ENCODE data around the gene CCR7. TPM values are rescaled to one million over a fixed set of nuclear protein-coding genes. Genes with fewer than 3 reads are reported as not detected.

Gene CCR7
- total RNA-seq, 1 donor from 2014 or later, result 1.1 TPM

GRCh38 chr17:40605306-40605705 lies 40.0 kb upstream of the CCR7 start:
- Histone ChIP-seq H3K9me3 (no peaks in the 10 kb centered on the region), H3K36me3 (no peaks in the 10 kb centered on the region), H3K4me3 (no peak overlapping the region), H3K4me1 (peaks cover 6% of the 10 kb centered on the region), H3K27ac (no peak overlapping the region), H3K27me3 (no peaks in the 10 kb centered on the region)
- TF ChIP-seq CTCF (IDR thresholded peaks at IDR 0.05), result no peak
- ATAC-seq (no peak), DNase-seq (no peak)
- intact Hi-C loops (cut with DNase I), result no loop called here

- TF ChIP-seq CTCF (IDR thresholded peaks at IDR 0.05), result no peak
- H3K4me3 ChIP-seq, result no peak overlapping the region
- peaks cover 6% of the 10 kb centered on the region for H3K4me1 ChIP-seq
- DNase-seq (no peak), ATAC-seq (no peak)
- intact Hi-C loops (cut with DNase I), result no loop called here
- H3K27ac ChIP-seq, result no peak overlapping the region
- H3K36me3 ChIP-seq, result no peaks in the 10 kb centered on the region
- no peaks in the 10 kb centered on the region for H3K27me3 ChIP-seq
- no peaks in the 10 kb centered on the region for H3K9me3 ChIP-seq
Measured at GRCh38 chr17:40604327-40605080, 39.2 kb upstream of the CCR7 start.

DNA sequence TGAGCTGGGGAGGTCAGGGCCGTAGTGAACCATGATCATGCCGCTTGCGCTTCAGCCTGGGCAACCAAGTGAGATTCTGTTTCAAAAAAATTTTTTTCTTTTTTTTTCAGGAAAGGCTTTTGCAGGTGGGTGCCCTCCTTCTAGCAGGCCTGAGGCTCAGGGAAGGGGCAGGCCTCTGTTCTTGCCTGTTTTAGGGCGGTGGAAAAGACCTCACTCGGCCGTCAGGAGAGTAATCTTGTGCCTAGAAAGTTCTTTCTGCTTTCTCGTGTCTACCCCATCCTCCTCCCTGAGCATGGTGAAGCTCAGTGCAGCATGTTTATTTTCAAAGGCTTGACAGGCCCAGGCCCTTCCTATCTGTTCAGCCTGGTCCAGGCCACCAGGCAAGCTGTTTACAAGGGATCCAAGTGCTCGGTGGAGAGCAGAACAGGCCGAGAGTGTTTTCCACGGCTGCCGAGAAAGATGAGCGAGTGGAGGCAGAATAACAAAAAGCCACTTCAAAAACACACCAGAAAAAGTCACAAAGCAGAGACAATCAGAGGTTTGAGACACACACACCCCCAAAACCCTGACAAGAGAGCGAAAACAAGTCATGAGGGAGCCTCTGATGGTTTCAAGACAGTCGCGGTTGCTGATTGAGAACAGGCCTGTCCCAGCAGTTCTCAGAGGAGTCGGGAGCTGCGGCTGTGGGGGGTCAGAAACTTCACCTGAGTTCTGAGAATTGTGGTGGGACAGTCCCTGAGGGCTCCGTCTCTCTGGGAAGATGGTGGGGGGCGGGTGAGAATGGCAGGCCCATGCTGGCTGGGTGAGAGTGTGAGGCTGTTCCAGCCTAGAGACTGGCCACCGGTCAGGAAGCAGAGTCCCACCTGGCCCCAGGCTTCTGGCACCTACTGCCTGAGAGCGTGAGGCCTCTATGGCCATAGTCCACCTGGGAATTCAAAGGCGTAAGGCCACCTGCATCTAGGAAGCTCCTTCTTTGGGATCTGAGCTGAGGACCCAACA lies 37.5 kb upstream of the CCR7 start:
- no peak for ATAC-seq

DNA sequence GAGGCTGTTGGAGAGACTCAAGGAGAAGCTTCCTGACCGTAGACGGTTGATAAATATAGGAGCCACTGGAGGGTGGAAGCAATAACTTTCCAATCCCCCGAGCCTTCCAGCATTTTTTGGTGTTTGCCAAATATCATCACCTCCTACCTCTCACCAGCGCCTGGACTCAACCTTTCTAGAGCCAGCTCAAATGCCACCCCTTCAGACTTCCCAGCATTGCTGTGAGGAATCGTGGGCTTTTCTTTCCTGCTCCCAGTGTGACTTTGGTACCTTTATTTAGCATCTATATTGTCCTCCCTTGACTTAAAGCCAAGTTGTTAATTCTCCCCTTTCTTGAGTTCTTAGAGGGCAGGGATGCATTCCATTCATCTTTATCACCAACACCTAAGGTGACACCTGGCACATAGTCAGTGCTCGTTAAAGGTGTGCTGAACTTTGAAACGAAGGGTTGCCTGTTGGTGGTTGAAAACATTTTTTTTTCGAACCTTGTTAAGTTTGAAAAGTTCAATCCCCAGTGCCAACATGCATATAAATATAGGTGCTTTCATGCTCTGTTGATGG lies 35.3 kb upstream of the CCR7 start:
- no peak for DNase-seq
- H3K9me3 ChIP-seq, result no peaks in the 10 kb centered on the region
- ATAC-seq, result no peak
- H3K4me3 ChIP-seq, result no peak overlapping the region
- intact Hi-C loops (cut with DNase I), result no loop called here
- no peak for TF ChIP-seq CTCF (IDR thresholded peaks at IDR 0.05)
- no peaks in the 10 kb centered on the region for H3K4me1 ChIP-seq
- no peaks in the 10 kb centered on the region for H3K36me3 ChIP-seq
- no peaks in the 10 kb centered on the region for H3K27me3 ChIP-seq
- H3K27ac ChIP-seq, result no peak overlapping the region

More for the DNA sequence above, 37.5 kb upstream of the CCR7 start:
- Histone ChIP-seq H3K4me3 (no peak overlapping the region), H3K4me1 (peaks cover 5% of the 10 kb centered on the region), H3K27ac (no peak overlapping the region), H3K36me3 (no peaks in the 10 kb centered on the region), H3K9me3 (no peaks in the 10 kb centered on the region), H3K27me3 (no peaks in the 10 kb centered on the region)
- no peak for TF ChIP-seq CTCF (IDR thresholded peaks at IDR 0.05)
- DNase-seq, result no peak
- intact Hi-C loops (cut with DNase I), result no loop called here

GRCh38 chr17:40599468-40599763 lies 34.1 kb upstream of the CCR7 start:
- Histone ChIP-seq H3K27me3 (no peaks in the 10 kb centered on the region), H3K4me3 (no peak overlapping the region), H3K4me1 (no peaks in the 10 kb centered on the region), H3K27ac (no peak overlapping the region), H3K9me3 (no peaks in the 10 kb centered on the region), H3K36me3 (no peaks in the 10 kb centered on the region)
- intact Hi-C loops (cut with DNase I), result no loop called here
- no peak for TF ChIP-seq CTCF (IDR thresholded peaks at IDR 0.05)
- no peak for DNase-seq
- no peak for ATAC-seq

Measured in upper lobe of right lung (tissue), 1 donor.